ENCODE data around the gene SF3A1. TPM values are rescaled to one million over a fixed set of nuclear protein-coding genes. Genes with fewer than 3 reads are reported as not detected.
"Not testable (repeated sequence)": the region's sequence is repeated elsewhere in the genome, so short reads cannot be mapped to it uniquely, and the experiment has no call there.

Gene SF3A1
- total and polyA plus RNA-seq, 2 of the 13 experiments (the other 11 are each of a cell fraction or from before 2014, with no cell fraction given): 10.0 to 22.0 TPM

- H3K79me2 ChIP-seq (ENCODE audit: insufficient read depth, low read length); H3K27ac ChIP-seq (ENCODE audit: extremely low read length, insufficient read depth, low read length); H3K27me3 ChIP-seq (ENCODE audit: control insufficient read depth in 1 of 2, insufficient read depth in 2 of 2, low read length in 2 of 2); BruUV-seq (replicated peaks); FAIRE-seq; H3K4me3 ChIP-seq (replicated peaks in 1 of 3; ENCODE audit: insufficient read depth in 1 of 3, low read depth in 2 of 3, low read length in 3 of 3); in situ Hi-C loops (cut with HindIII; ENCODE audit: extremely low pct_ligation_motif_present, low pct_unique_long_range_greater_than_20kb); CTCF ChIA-PET (ENCODE audit: low intra/inter-chr PET ratio, low total read pairs); H2AFZ ChIP-seq (ENCODE audit: low read length); ATAC-seq; H3K9ac ChIP-seq (ENCODE audit: insufficient read depth, low read depth, low read length); H3K4me2 ChIP-seq (ENCODE audit: low read depth, low read length); intact Hi-C loops (cut with micrococcal nuclease; ENCODE audit: unreplicated experiment); H4K20me1 ChIP-seq (ENCODE audit: insufficient read depth, low read length); DNase-seq (ENCODE audit: low spot score); H3K9me3 ChIP-seq (ENCODE audit: low read length): not testable (repeated sequence)
- Histone ChIP-seq H3K36me3 (replicated peaks in 1 of 2; ENCODE audit: control insufficient read depth in 1 of 2, insufficient read depth in 2 of 2, low read length in 2 of 2) (peaks cover 6 to 13% of the 10 kb centered on the region in 2 experiments; a peak in 4 of 5 replicates), H3K4me1 (ENCODE audit: insufficient read depth, low read length) (peaks cover 68% of the 10 kb centered on the region)
- WGBS (ENCODE audit: low lambda C conversion rate): 93% methylated on average over 5 of the region's 5 CpGs
- TF ChIP-seq ZNF121 (CRISPR knock-in tag; IDR thresholded peaks at IDR 0.05): peak; percentile 49; the same call in 1 of the 2 replicates
- POLR2A ChIA-PET: interaction anchor here (1.6 to 6.5 kb wide), 2 partner anchors 20 to 112 kb away, joined by 6 to 65 read pairs; no protein-coding TSS in a partner anchor
These were observed 46.0 kb upstream of the SF3A1 start for GRCh38 chr22:30402766-30403104.

- FAIRE-seq (no peak), ATAC-seq (no peak), DNase-seq (ENCODE audit: low spot score) (no peak)
- no peak overlapping the region for H3K27ac ChIP-seq (ENCODE audit: extremely low read length, insufficient read depth, low read length)
- peaks cover 72% of the 10 kb centered on the region for H3K4me1 ChIP-seq (ENCODE audit: insufficient read depth, low read length)
- no peaks in the 10 kb centered on the region for H3K27me3 ChIP-seq (ENCODE audit: control insufficient read depth in 1 of 2, insufficient read depth in 2 of 2, low read length in 2 of 2)
- no peaks in the 10 kb centered on the region for H3K79me2 ChIP-seq (ENCODE audit: insufficient read depth, low read length)
- H3K9ac ChIP-seq (ENCODE audit: insufficient read depth, low read depth, low read length): no peak overlapping the region
- H3K9me3 ChIP-seq (ENCODE audit: low read length): no peaks in the 10 kb centered on the region
- H2AFZ ChIP-seq (ENCODE audit: low read length): no peak overlapping the region
- no peak for TF ChIP-seq MIER3 (CRISPR knock-in tag; IDR thresholded peaks at IDR 0.05; ENCODE audit: borderline replicate concordance)
- no peak for TF ChIP-seq SIN3A (IDR thresholded peaks at IDR 0.05; ENCODE audit: borderline replicate concordance, low read depth, low read length)
- no peak for TF ChIP-seq NKX3-1 (CRISPR knock-in tag; IDR thresholded peaks at IDR 0.05)
- TF ChIP-seq ZNF30 (CRISPR knock-in tag; IDR thresholded peaks at IDR 0.05): no peak
- TF ChIP-seq ZNF24 (IDR thresholded peaks at IDR 0.05): no peak
- no peak for TF ChIP-seq HBP1 (CRISPR knock-in tag; IDR thresholded peaks at IDR 0.05; ENCODE audit: low read depth)
- TF ChIP-seq ZFP91 (CRISPR knock-in tag; IDR thresholded peaks at IDR 0.05; ENCODE audit: borderline replicate concordance): peak; percentile 91
- no TSS peak for BruUV-seq (replicated peaks)
- no peaks in the 10 kb centered on the region for H4K20me1 ChIP-seq (ENCODE audit: insufficient read depth, low read length)
- WGBS (ENCODE audit: low lambda C conversion rate): 85% methylated on average over 4 of the region's 5 CpGs
- ChIA-PET POLR2A (interaction anchor here (1.6 to 6.5 kb wide), 2 partner anchors 21 to 111 kb away, joined by 6 to 65 read pairs; no protein-coding TSS in a partner anchor), CTCF (ENCODE audit: low intra/inter-chr PET ratio, low total read pairs) (no interaction called here)
- peaks cover 3 to 10% of the 10 kb centered on the region in 2 experiments; a peak in 4 of 5 replicates for H3K36me3 ChIP-seq (replicated peaks in 1 of 2; ENCODE audit: control insufficient read depth in 1 of 2, insufficient read depth in 2 of 2, low read length in 2 of 2)
- no peak overlapping the region for H3K4me2 ChIP-seq (ENCODE audit: low read depth, low read length)
- H3K4me3 ChIP-seq (replicated peaks in 1 of 3; ENCODE audit: insufficient read depth in 1 of 3, low read depth in 2 of 3, low read length in 3 of 3): no peak overlapping the region
- in situ Hi-C loops (cut with HindIII; ENCODE audit: extremely low pct_ligation_motif_present, low pct_unique_long_range_greater_than_20kb) (no loop called here), intact Hi-C loops (cut with micrococcal nuclease; ENCODE audit: unreplicated experiment) (no loop called here)
These were observed 45.5 kb upstream of the SF3A1 start for GRCh38 chr22:30402028-30402765.

GRCh38 chr22:30401024-30401423 lies 44.3 kb upstream of the SF3A1 start:
- BruUV-seq (replicated peaks); DNase-seq (ENCODE audit: low spot score); H3K9ac ChIP-seq (ENCODE audit: insufficient read depth, low read depth, low read length); H3K27me3 ChIP-seq (ENCODE audit: control insufficient read depth in 1 of 2, insufficient read depth in 2 of 2, low read length in 2 of 2); H3K4me2 ChIP-seq (ENCODE audit: low read depth, low read length); H3K36me3 ChIP-seq (replicated peaks in 1 of 2; ENCODE audit: control insufficient read depth in 1 of 2, insufficient read depth in 2 of 2, low read length in 2 of 2); FAIRE-seq; CTCF ChIA-PET (ENCODE audit: low intra/inter-chr PET ratio, low total read pairs); ATAC-seq; in situ Hi-C loops (cut with HindIII; ENCODE audit: extremely low pct_ligation_motif_present, low pct_unique_long_range_greater_than_20kb); H3K9me3 ChIP-seq (ENCODE audit: low read length); H3K27ac ChIP-seq (ENCODE audit: extremely low read length, insufficient read depth, low read length); H4K20me1 ChIP-seq (ENCODE audit: insufficient read depth, low read length); H2AFZ ChIP-seq (ENCODE audit: low read length); H3K4me3 ChIP-seq (replicated peaks in 1 of 3; ENCODE audit: insufficient read depth in 1 of 3, low read depth in 2 of 3, low read length in 3 of 3); H3K79me2 ChIP-seq (ENCODE audit: insufficient read depth, low read length); intact Hi-C loops (cut with micrococcal nuclease; ENCODE audit: unreplicated experiment): not testable (repeated sequence)
- peaks cover 70% of the 10 kb centered on the region for H3K4me1 ChIP-seq (ENCODE audit: insufficient read depth, low read length)
- POLR2A ChIA-PET: interaction anchor here (6.5 kb wide), 1 partner anchor 22 kb away, joined by 65 read pairs; no protein-coding TSS in a partner anchor
- WGBS (ENCODE audit: low lambda C conversion rate): 96% methylated on average over 3 of the region's 3 CpGs
